Smooth muscle cell (in vitro differentiated cells): ENCODE measurements around the gene SLC4A2. TPM values are rescaled to one million over a fixed set of nuclear protein-coding genes. Genes with fewer than 3 reads are reported as not detected.

Experiments used
- DNase-seq: peaks from one replicate; lab custom pipeline; 2025; ENCODE audit not compliant: unreplicated experiment; lab: John Stamatoyannopoulos, UW
- H2AFZ ChIP-seq: fragments of 200-600 bp; sonication (generic); 2 replicates; pipeline ENCODE4 v1.6.0; 2016; ENCODE audit warnings: antibody characterized with exemption, low read depth, mild to moderate bottlenecking
- H3F3A ChIP-seq: fragments of 200-600 bp; sonication (generic); 2 replicates; pipeline ENCODE4 v1.6.0; 2017; ENCODE audit warnings: antibody characterized with exemption, low read depth
- H3K27ac ChIP-seq: fragments of 200-600 bp; sonication (generic); 2 replicates; pipeline ENCODE4 v1.5.1; 2016; ENCODE audit warnings: low read depth, mild to moderate bottlenecking
- H3K27me3 ChIP-seq: fragments of 200-600 bp; sonication (generic); 2 replicates; pipeline ENCODE4 v1.6.1; 2016; ENCODE audit warnings: low read depth, mild to moderate bottlenecking
- H3K36me3 ChIP-seq: fragments of 200-600 bp; sonication (generic); 2 replicates; pipeline ENCODE4 v1.5.1; 2016; ENCODE audit warnings: low read depth
- H3K4me1 ChIP-seq: fragments of 200-600 bp; sonication (generic); 2 replicates; pipeline ENCODE4 v1.5.1; 2016; ENCODE audit warnings: low read depth
- H3K4me2 ChIP-seq: fragments of 200-600 bp; sonication (generic); 2 replicates; pipeline ENCODE4 v1.6.0; 2016; ENCODE audit warnings: mild to moderate bottlenecking
- H3K4me3 ChIP-seq: fragments of 200-600 bp; sonication (generic); 2 replicates; pipeline ENCODE4 v1.5.1; 2016; ENCODE audit warnings: mild to moderate bottlenecking
- H3K79me2 ChIP-seq: fragments of 200-600 bp; sonication (generic); 2 replicates; pipeline ENCODE4 v1.6.0; 2016; ENCODE audit warnings: low read depth, mild to moderate bottlenecking
- H3K9ac ChIP-seq: fragments of 200-600 bp; sonication (generic); 2 replicates; pipeline ENCODE4 v1.6.0; 2016; ENCODE audit warnings: low read depth
- H3K9me3 ChIP-seq: fragments of 200-600 bp; sonication (generic); replicated peaks from 2 replicates; pipeline ENCODE4 v1.5.1; 2016; ENCODE audit warnings: low read depth
- H4K20me1 ChIP-seq: fragments of 200-600 bp; sonication (generic); 2 replicates; pipeline ENCODE4 v1.6.0; 2016; ENCODE audit warnings: low read depth
- WGBS: methylation state at CpG from one replicate; pipeline ENCODE4 v1.1.7; 2016; ENCODE audit warnings: low lambda C conversion rate; 5-methylcytosine and 5-hydroxymethylcytosine counted together
- polyA plus RNA-seq: library from polyadenylated mRNA; unstranded; fragments of >200 nt; fragmentation: Nextera tagmentation; extraction: Ambion mirVana; gene quantifications from 2 replicates; pipeline ENCODE4 v1.2.1, GENCODE V29; 2016
- total RNA-seq: library from RNA; depleted of rRNA; stranded (reverse); fragments of >200 nt; gene quantifications from 2 replicates; pipeline ENCODE4 v1.2.3, GENCODE V29; 2014
- TF ChIP-seq, protein P1 (sequence below): fragments of 200-600 bp; sonication (generic); IDR thresholded peaks from 2 replicates; pipeline ENCODE4 v1.5.1; 2017; ENCODE audit warnings: borderline replicate concordance, mild to moderate bottlenecking, antibody characterized with exemption; ENCODE audit not compliant: insufficient read depth, poor library complexity, severe bottlenecking

The SLC4A2 gene
- total and polyA plus RNA-seq, 2 experiments from 2014 or later, result 89.3 to 96.4 TPM

DNA sequence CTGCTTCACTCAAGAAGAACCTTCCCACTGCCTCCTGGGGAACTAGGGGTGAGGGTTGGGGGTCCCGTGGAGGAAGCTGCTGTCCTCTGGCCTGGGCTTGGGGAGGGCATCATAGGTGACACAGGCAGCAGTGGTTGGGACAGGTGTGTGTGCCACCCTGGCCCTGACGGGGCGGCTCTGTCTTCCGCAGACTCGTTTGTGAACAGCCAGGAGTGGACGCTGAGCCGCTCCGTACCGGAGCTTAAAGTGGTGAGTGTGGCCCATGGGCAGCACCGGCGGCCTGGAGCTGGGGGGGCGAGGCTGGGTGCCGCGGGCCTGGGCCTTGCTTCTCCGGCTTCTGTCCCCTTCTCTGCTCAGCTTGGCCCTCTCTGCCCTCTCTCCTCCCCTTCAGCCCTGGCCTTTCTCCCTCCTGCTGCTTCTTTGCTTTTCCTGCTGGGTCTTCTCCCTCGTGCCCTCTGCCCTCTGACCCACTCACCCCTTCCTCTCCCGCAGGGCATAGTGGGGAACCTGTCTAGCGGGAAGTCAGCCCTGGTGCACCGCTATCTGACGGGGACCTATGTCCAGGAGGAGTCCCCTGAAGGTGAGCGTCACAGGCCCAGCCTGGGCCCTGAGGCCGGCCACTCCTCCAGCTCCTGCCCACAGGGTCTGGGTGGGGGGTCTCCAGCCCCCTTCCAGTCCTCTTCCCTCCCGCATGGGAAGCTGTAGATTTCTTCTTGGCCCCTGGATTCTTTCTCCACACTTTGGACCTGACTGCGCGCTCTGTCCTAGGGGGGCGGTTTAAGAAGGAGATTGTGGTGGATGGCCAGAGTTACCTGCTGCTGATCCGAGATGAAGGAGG lies 57.4 kb downstream of the SLC4A2 start:
- no peak overlapping the region for H3K4me2 ChIP-seq

DNA sequence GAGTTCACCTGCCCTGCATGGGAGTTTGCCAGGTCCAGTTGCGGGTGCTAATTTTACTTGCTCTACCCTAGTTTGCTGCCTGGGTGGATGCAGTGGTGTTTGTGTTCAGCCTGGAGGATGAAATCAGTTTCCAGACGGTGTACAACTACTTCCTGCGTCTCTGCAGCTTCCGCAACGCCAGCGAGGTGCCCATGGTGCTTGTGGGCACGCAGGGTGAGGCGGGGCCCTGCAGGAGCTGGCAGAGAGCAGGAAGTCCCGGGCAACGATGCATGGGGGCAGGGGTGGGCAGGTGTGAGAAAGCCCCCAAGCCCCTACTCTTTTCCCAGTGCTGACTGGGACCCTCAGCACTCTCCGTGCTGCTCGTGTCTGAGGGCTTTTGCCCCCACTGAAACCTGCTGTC lies 58.2 kb downstream of the SLC4A2 start:
- TF ChIP-seq, protein P1, sequence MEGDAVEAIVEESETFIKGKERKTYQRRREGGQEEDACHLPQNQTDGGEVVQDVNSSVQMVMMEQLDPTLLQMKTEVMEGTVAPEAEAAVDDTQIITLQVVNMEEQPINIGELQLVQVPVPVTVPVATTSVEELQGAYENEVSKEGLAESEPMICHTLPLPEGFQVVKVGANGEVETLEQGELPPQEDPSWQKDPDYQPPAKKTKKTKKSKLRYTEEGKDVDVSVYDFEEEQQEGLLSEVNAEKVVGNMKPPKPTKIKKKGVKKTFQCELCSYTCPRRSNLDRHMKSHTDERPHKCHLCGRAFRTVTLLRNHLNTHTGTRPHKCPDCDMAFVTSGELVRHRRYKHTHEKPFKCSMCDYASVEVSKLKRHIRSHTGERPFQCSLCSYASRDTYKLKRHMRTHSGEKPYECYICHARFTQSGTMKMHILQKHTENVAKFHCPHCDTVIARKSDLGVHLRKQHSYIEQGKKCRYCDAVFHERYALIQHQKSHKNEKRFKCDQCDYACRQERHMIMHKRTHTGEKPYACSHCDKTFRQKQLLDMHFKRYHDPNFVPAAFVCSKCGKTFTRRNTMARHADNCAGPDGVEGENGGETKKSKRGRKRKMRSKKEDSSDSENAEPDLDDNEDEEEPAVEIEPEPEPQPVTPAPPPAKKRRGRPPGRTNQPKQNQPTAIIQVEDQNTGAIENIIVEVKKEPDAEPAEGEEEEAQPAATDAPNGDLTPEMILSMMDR, result no peak
- H2AFZ ChIP-seq, result no peak overlapping the region
- H3K36me3 ChIP-seq, result no peaks in the 10 kb centered on the region
- H3K27ac ChIP-seq, result no peak overlapping the region
- H3K79me2 ChIP-seq, result peaks cover 26% of the 10 kb centered on the region
- DNase-seq, result no peak
- H3F3A ChIP-seq, result peaks cover 6% of the 10 kb centered on the region
- H3K4me1 ChIP-seq, result peaks cover 13% of the 10 kb centered on the region
- H4K20me1 ChIP-seq, result peaks cover 85% of the 10 kb centered on the region
- H3K4me3 ChIP-seq, result no peak overlapping the region
- WGBS, result 99% methylated on average over 11 of the region's 12 CpGs
- H3K4me2 ChIP-seq, result no peak overlapping the region
- H3K27me3 ChIP-seq, result no peaks in the 10 kb centered on the region
- no peak overlapping the region for H3K9ac ChIP-seq
- H3K9me3 ChIP-seq, result no peaks in the 10 kb centered on the region

More for the DNA sequence above, 57.4 kb downstream of the SLC4A2 start:
- peaks cover 13% of the 10 kb centered on the region for H3K4me1 ChIP-seq
- DNase-seq, result no peak
- no peaks in the 10 kb centered on the region for H3K27me3 ChIP-seq
- 95% methylated on average over 20 of the region's 27 CpGs for WGBS
- H3K9ac ChIP-seq, result no peak overlapping the region
- H2AFZ ChIP-seq, result no peak overlapping the region
- peaks cover 34% of the 10 kb centered on the region for H3K79me2 ChIP-seq
- no peaks in the 10 kb centered on the region for H3K9me3 ChIP-seq
- TF ChIP-seq, protein P1, result no peak
- H3K36me3 ChIP-seq, result no peaks in the 10 kb centered on the region
- H3F3A ChIP-seq, result peaks cover 7% of the 10 kb centered on the region
- peak overlapping the region; percentile 12 for H3K27ac ChIP-seq
- peaks cover 89% of the 10 kb centered on the region for H4K20me1 ChIP-seq
- no peak overlapping the region for H3K4me3 ChIP-seq

DNA sequence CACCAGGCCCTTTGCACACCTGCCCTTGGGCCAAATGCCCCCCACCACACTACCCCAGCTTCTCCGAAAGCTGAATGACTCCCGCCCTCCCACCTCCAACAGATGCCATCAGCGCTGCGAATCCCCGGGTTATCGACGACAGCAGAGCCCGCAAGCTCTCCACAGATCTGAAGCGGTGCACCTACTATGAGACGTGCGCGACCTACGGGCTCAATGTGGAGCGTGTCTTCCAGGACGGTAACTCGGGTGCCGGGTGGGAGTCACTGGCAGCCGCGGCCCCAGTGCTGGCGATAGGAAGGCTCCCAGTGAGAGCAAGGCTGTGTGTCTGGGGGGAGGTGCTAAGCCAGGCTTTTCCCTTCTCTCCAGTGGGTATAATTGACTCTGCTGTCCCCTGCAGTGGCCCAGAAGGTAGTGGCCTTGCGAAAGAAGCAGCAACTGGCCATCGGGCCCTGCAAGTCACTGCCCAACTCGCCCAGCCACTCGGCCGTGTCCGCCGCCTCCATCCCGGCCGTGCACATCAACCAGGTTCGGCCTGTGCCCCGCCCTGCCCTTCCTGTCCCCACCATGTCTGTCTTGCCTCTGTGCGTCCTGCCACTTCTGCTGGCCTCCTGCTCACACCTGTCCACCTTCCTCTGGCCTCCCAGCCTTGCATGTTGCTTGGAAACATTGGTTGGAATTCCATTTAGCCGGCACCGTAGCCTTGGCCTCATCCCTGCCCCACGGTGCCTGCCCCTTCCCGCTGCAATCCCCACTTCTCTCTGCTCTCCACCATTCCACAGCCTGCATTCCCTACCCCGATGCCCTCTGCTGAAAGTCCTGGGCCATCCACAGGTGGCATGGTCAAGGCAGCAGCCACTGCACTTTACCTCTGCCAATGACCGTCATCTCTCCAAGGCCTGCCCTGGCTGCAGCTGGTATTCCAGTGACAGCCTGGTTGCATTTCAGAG lies 59.0 kb downstream of the SLC4A2 start:
- no peak overlapping the region for H3K4me2 ChIP-seq
- H3K9me3 ChIP-seq, result no peaks in the 10 kb centered on the region
- no peaks in the 10 kb centered on the region for H3F3A ChIP-seq
- peaks cover 80% of the 10 kb centered on the region for H4K20me1 ChIP-seq
- no peak overlapping the region for H2AFZ ChIP-seq
- no peaks in the 10 kb centered on the region for H3K36me3 ChIP-seq
- TF ChIP-seq, protein P1, result no peak
- no peak overlapping the region for H3K27ac ChIP-seq
- 97% methylated on average over 38 of the region's 38 CpGs for WGBS
- no peak overlapping the region for H3K9ac ChIP-seq
- no peak overlapping the region for H3K4me3 ChIP-seq
- H3K27me3 ChIP-seq, result no peaks in the 10 kb centered on the region
- DNase-seq, result no peak
- H3K79me2 ChIP-seq, result peaks cover 20% of the 10 kb centered on the region
- peaks cover 9% of the 10 kb centered on the region for H3K4me1 ChIP-seq
